Esophagus muscularis mucosa (tissue), 3 donors: Measurements from ENCODE around the gene MAP3K19.

Source experiments
- POLR2A ChIP-seq: fragments of 450-650 bp; IDR thresholded peaks from one replicate; pipeline ENCODE4 v1.6.1; 2017; ENCODE audit warnings: antibody characterized with exemption, moderate library complexity, mild to moderate bottlenecking, low read depth
- TF ChIP-seq, protein P1 (sequence below), 3 experiments: fragments of 200-600 bp in 2 of 3; fragments of 450-650 bp in 1 of 3; sonication (generic) in 2 of 3; IDR thresholded peaks; one replicate each; pipeline ENCODE4 v1.5.1; 2017 to 2019; ENCODE audit warnings: antibody characterized with exemption in 3 of 3, mild to moderate bottlenecking in 2 of 3, moderate library complexity in 1 of 3

- TF ChIP-seq, protein P1, sequence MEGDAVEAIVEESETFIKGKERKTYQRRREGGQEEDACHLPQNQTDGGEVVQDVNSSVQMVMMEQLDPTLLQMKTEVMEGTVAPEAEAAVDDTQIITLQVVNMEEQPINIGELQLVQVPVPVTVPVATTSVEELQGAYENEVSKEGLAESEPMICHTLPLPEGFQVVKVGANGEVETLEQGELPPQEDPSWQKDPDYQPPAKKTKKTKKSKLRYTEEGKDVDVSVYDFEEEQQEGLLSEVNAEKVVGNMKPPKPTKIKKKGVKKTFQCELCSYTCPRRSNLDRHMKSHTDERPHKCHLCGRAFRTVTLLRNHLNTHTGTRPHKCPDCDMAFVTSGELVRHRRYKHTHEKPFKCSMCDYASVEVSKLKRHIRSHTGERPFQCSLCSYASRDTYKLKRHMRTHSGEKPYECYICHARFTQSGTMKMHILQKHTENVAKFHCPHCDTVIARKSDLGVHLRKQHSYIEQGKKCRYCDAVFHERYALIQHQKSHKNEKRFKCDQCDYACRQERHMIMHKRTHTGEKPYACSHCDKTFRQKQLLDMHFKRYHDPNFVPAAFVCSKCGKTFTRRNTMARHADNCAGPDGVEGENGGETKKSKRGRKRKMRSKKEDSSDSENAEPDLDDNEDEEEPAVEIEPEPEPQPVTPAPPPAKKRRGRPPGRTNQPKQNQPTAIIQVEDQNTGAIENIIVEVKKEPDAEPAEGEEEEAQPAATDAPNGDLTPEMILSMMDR (IDR thresholded peaks at IDR 0.05), result no peak
- no peak for TF ChIP-seq POLR2A
These were observed 5.8 kb upstream of the MAP3K19 start for GRCh38 chr2:135052997-135053474.
